ENCODE results near the gene FKBP1A. TPM values are rescaled to one million over a fixed set of nuclear protein-coding genes. Genes with fewer than 3 reads are reported as not detected.

The FKBP1A gene
- total RNA-seq, 1 experiment from 2014 or later, result 196 TPM

- no CpG with 5 or more reads among the region's 5 CpGs for WGBS (ENCODE audit: extremely low coverage, insufficient read length, low lambda C conversion rate)
Observed at GRCh38 chr20:1417273-1417672, 24.4 kb upstream of the FKBP1A start.

More at GRCh38 chr20:1417273-1417672, 24.4 kb upstream of the FKBP1A start:
- TF ChIP-seq CTCF (conservative IDR thresholded peaks at IDR 0.05), result no peak
- H3K4me2 ChIP-seq (ENCODE audit: insufficient read depth, insufficient read length, low read length), result no peak overlapping the region
- H3K9ac ChIP-seq (ENCODE audit: extremely low read depth, insufficient read length, low read length), result no peak overlapping the region
- H2AK5ac ChIP-seq (ENCODE audit: insufficient read length, low read length), result no peak overlapping the region
- no peak overlapping the region for H2BK5ac ChIP-seq (ENCODE audit: insufficient read length, low read length)
- H3K23me2 ChIP-seq (ENCODE audit: insufficient read length, low read depth, low read length, poor library complexity, severe bottlenecking), result no peaks in the 10 kb centered on the region
- no peak overlapping the region for H3K27ac ChIP-seq (ENCODE audit: insufficient read length, low read depth, low read length)
- no peaks in the 10 kb centered on the region for H3K79me1 ChIP-seq (ENCODE audit: insufficient read depth, low read depth, low read length, poor library complexity, severe bottlenecking)
- no peaks in the 10 kb centered on the region for H3K9me3 ChIP-seq (ENCODE audit: control insufficient read depth, low read depth, low read length)
- Mint-ChIP-seq H3K4me3 (no peak overlapping the region; a peak in 1 of 5 replicates), H3K27ac (no peak overlapping the region), H3K4me1 (peaks cover 6 to 12% of the 10 kb centered on the region in 2 experiments), H3K36me3 (ENCODE audit: insufficient read depth in 1 of 3, low read depth in 3 of 3) (peaks cover 2 to 6% (median 4%) of the 10 kb centered on the region in 3 experiments; a peak in 3 of 7 replicates), H3K9me3 (peaks cover 17 to 37% of the 10 kb centered on the region in 2 experiments), H3K27me3 (ENCODE audit: low read depth) (peaks cover 14% of the 10 kb centered on the region)
- H2BK12ac ChIP-seq (ENCODE audit: insufficient read length, low read depth, low read length), result no peak overlapping the region
- no peaks in the 10 kb centered on the region for H3K4me1 ChIP-seq (ENCODE audit: insufficient read depth, low read length)
- no peaks in the 10 kb centered on the region for H3K79me2 ChIP-seq (ENCODE audit: insufficient read depth, low read length)
- no peaks in the 10 kb centered on the region for H3K27me3 ChIP-seq (ENCODE audit: insufficient read depth, low read length)
- H2AFZ ChIP-seq (ENCODE audit: low read length), result no peak overlapping the region
- no peak overlapping the region for H4K5ac ChIP-seq (ENCODE audit: insufficient read length, low read depth, low read length)
- no peak overlapping the region; the same call in 1 of the 2 replicates for H3K14ac ChIP-seq (ENCODE audit: insufficient read depth, low read length)
- H2BK120ac ChIP-seq (ENCODE audit: low read depth, low read length, poor library complexity, severe bottlenecking), result no peak overlapping the region
- H3K23ac ChIP-seq (ENCODE audit: insufficient read length, low read depth, low read length), result no peak overlapping the region
- no peak overlapping the region for H3K18ac ChIP-seq (ENCODE audit: insufficient read length, low read depth, low read length)
- H3K4ac ChIP-seq (ENCODE audit: low read depth, low read length), result no peak overlapping the region
- no peak overlapping the region for H3K56ac ChIP-seq (ENCODE audit: insufficient read length, low read depth, low read length)
- no peak overlapping the region for H2BK20ac ChIP-seq (ENCODE audit: low read depth, low read length, poor library complexity, severe bottlenecking)
- H3T11ph ChIP-seq (ENCODE audit: low read length), result no peak overlapping the region
- no peak for DNase-seq
- H4K91ac ChIP-seq (ENCODE audit: insufficient read length, low read depth, low read length), result no peak overlapping the region
- H4K8ac ChIP-seq (replicated peaks; ENCODE audit: insufficient read length, low read depth, low read length), result no peak overlapping the region
- no peaks in the 10 kb centered on the region for H4K20me1 ChIP-seq (ENCODE audit: control insufficient read depth, insufficient read depth, insufficient read length)
- H2BK15ac ChIP-seq (ENCODE audit: low read depth, low read length), result no peak overlapping the region

Measured in H9 (cell line).